ENCODE data around the gene RIN1. TPM values are rescaled to one million over a fixed set of nuclear protein-coding genes. Genes with fewer than 3 reads are reported as not detected.

RIN1 gene
- total RNA-seq, 4 donors from 2014 or later: 0.98 to 3.7 (median 3.3) TPM

GRCh38 chr11:66328031-66328301 lies 8.3 kb downstream of the RIN1 start:
- no peak for TF ChIP-seq CTCF (IDR thresholded peaks at IDR 0.05; ENCODE audit: low read depth)

GRCh38 chr11:66327171-66328030 lies 8.8 kb downstream of the RIN1 start:
- TF ChIP-seq CTCF (IDR thresholded peaks at IDR 0.05; ENCODE audit: low read depth): no peak

- no peak for TF ChIP-seq CTCF (IDR thresholded peaks at IDR 0.05; ENCODE audit: low read depth)
These were observed 9.7 kb downstream of the RIN1 start for GRCh38 chr11:66326261-66327111.

GRCh38 chr11:66325263-66325671 lies 11.0 kb downstream of the RIN1 start:
- TF ChIP-seq CTCF (IDR thresholded peaks at IDR 0.05; ENCODE audit: low read depth): no peak

DNA sequence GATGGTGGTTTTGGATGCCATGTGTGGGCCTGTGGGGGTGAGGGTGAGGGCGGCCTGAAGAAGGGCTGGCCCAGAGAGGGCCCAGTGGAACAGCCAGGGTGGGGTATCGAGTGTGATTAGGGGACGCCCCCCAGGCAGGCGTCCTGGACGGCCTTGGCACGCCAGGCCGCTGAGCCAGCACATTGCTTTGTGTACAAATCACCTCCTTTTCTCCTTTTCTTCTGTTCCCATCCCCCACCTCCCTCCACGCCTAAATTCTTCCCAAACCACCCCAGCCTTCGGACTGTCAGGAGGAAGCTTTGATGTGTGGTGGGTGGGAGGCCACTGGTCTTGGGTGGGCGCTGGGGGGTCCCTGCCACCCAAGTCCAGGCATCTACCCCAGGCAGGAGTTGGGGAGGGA lies 11.6 kb downstream of the RIN1 start:
- TF ChIP-seq CTCF (IDR thresholded peaks at IDR 0.05; ENCODE audit: low read depth): no peak

- no peak for TF ChIP-seq CTCF (IDR thresholded peaks at IDR 0.05; ENCODE audit: low read depth)
These were observed 12.6 kb downstream of the RIN1 start for GRCh38 chr11:66323684-66324083.

- no peak for TF ChIP-seq CTCF (IDR thresholded peaks at IDR 0.05; ENCODE audit: low read depth)
These were observed 13.4 kb downstream of the RIN1 start for GRCh38 chr11:66322732-66323427.
